GM12875 (cell line): ENCODE data around the gene PKD1L1.
A peak's percentile ranks its signal among the peaks of the same experiment; 100 is the strongest.

ENCODE experiments used
- H3K4me3 ChIP-seq: one replicate; pipeline ENCODE4 v1.5.1; 2011; ENCODE audit warnings: low read depth, low read length, control low read depth
- TF ChIP-seq, protein P1 (sequence below): IDR thresholded peaks from 2 replicates; pipeline ENCODE4 v1.5.1; 2011; ENCODE audit warnings: low read depth, mild to moderate bottlenecking, control low read depth, inconsistent platforms, low read length, moderate library complexity, borderline replicate concordance; ENCODE audit not compliant: insufficient read depth

PKD1L1 gene

DNA sequence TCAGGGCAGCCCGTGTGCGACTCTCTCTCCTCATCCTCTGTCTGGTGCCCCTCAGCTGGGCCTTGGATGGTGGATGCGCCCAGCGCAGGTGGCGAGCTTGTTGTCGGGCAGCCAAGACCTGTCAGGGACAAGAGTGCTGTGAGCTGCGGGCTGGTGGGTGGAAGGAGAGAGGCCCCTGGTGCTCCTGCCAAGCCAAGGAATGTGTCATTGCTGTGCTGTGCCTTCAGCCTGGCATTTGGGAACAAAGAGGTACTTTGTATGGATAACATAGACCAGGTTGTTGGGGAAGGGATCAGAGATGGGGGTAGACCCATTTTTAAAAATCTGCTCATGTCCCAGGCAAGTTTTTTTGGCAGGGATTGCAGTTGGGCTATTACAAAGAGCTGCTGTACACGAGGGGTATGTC lies 120.9 kb downstream of the PKD1L1 start:
- TF ChIP-seq, protein P1, sequence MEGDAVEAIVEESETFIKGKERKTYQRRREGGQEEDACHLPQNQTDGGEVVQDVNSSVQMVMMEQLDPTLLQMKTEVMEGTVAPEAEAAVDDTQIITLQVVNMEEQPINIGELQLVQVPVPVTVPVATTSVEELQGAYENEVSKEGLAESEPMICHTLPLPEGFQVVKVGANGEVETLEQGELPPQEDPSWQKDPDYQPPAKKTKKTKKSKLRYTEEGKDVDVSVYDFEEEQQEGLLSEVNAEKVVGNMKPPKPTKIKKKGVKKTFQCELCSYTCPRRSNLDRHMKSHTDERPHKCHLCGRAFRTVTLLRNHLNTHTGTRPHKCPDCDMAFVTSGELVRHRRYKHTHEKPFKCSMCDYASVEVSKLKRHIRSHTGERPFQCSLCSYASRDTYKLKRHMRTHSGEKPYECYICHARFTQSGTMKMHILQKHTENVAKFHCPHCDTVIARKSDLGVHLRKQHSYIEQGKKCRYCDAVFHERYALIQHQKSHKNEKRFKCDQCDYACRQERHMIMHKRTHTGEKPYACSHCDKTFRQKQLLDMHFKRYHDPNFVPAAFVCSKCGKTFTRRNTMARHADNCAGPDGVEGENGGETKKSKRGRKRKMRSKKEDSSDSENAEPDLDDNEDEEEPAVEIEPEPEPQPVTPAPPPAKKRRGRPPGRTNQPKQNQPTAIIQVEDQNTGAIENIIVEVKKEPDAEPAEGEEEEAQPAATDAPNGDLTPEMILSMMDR = no peak
- H3K4me3 ChIP-seq = no peak overlapping the region

DNA sequence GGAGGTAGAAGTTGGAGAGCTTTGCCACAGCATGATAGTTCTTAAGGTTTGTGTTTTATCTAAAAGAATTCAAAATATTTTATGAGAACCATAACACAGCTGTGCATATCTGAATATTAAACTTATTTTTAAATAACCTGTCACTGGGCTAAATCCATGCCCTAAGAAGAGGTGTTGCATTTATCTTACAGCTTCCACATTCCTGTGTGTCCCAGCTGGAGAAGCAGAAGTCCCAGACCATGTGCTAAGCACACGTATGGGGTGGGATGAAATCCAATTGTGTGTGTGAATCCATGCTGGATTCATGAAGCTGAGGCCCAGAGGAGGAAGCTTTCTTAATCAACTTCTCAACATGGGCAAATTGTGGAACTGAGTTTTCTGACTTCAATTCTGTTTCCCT lies 121.5 kb downstream of the PKD1L1 start:
- no peak overlapping the region for H3K4me3 ChIP-seq
- TF ChIP-seq, protein P1 = no peak

DNA sequence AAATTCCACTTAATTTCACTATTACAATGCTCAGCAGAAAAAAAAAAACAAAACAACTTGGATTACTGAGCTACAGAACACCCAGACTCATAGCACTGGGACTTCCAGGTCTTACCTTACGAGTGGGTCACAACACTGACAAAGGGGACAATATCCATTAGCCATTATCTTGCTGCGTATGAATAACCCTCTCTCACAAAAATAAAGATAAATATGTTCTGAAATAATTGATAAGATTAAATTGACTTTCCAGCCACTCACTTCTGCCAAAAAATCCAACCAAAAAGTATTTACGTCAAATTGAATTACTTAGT lies 128.7 kb downstream of the PKD1L1 start:
- TF ChIP-seq, protein P1 = no peak
- no peak overlapping the region for H3K4me3 ChIP-seq

DNA sequence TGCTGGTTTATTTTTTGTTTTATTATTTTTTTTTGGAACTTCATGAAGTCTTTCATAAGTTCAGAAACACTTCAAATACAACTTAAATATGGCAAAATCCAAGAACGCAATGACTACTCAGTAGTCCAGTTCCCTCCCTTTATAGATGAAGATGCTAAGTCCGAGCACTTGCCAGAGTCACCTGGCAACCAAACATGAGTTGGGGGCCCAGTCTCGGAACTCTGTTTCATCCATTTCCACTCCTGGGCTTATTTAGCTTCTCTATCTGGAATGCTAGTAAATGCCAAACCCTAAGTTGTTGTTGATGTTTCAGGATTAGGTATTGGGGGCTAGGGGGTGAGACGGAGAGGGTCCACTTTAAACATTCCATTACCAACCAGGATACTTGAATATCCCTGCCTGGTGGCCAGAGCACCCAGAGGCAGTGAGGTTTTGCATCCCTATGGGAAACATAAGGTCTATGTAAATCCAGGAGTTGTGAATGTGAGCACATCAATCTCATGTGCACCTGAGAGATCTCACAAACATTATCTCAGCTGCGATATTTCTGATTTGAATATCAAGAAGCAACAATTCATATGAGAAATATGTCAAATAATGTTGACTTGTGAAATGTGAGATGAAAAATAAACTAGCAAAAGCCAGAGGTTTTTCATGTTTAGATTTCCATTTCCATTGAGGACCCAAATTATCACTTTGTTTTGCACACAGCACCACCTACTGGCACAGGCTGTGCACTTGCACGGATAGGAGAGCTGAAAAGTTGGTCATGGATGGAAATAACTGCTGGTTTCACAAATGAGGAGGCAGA lies 129.3 kb downstream of the PKD1L1 start:
- TF ChIP-seq, protein P1 = peak; percentile 79
- no peak overlapping the region for H3K4me3 ChIP-seq

DNA sequence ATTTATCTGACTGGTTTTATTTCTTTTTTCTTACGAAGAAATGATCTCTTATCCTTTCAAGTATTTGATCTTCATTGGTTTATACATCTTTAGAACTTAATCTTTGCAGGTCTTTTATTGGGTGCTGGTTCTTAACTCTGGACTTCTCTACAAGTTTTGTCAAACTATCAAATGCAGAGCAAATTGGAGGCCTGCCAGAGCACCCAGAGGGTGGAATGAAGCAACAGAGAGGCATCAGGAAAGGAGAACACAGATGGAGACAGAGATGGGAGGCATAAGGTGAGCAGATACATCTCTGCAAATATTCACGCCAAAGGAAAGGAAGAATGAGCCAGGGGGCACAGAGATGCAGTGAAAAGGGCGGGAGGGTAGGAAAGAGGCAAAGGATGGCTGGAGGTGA lies 130.3 kb downstream of the PKD1L1 start:
- TF ChIP-seq, protein P1 = no peak
- H3K4me3 ChIP-seq = no peak overlapping the region

DNA sequence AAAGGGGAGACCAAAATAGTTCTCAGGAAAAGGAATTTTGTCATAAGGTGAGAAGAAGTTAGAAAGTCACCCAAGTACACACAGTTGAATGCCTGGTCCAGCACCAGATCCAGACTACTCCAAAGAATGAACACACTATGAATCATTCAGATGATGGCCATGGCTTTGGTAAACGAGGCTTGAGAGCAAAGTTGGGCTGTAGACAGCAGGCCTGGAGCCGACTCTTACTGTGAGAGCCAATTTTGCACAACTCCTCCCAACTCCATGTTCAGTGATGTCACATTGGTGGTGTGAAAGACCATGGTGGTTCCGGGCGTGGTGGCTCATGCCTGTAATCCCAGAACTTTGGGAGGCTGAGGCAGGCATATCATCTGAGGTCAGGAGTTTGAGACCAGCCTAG lies 131.6 kb downstream of the PKD1L1 start:
- H3K4me3 ChIP-seq = no peak overlapping the region
- TF ChIP-seq, protein P1 = no peak

DNA sequence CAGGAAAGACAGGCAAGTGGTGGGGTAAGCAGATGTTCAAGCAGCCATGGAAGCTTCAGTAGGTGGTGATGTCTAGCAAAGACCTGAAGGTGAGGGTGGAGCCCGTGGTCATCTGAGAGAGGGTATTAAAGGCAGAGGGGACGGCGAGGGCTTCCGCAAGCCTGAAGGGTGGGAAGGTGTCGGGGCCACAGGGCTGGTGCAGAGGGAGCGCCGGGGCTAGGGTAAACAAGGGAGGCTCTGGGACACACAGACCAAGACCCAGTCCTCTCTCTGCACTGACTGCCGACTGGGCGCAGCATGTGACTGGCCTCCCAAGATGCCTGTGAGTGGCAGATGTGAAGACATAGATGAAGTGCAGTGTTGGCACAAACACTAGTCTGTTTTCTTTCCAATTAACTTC lies 132.4 kb downstream of the PKD1L1 start:
- TF ChIP-seq, protein P1 = no peak
- H3K4me3 ChIP-seq = no peak overlapping the region
